Mucosa of stomach (tissue), 1 donor: ENCODE results near the gene MOV10L1.

ENCODE experiments used
- H3K27me3 ChIP-seq: one replicate; pipeline ENCODE4 v1.7.0; 2013; ENCODE audit warnings: mild to moderate bottlenecking, low read length; ENCODE audit not compliant: control insufficient read depth, insufficient read depth
- H3K36me3 ChIP-seq: one replicate; pipeline ENCODE4 v1.7.0; 2013; ENCODE audit warnings: low read length; ENCODE audit not compliant: control insufficient read depth, insufficient read depth
- H3K4me1 ChIP-seq: one replicate; pipeline ENCODE4 v1.7.0; 2013; ENCODE audit warnings: mild to moderate bottlenecking, low read length; ENCODE audit not compliant: control insufficient read depth, insufficient read depth
- H3K4me3 ChIP-seq: one replicate; pipeline ENCODE4 v1.7.0; 2013; ENCODE audit warnings: low read length
- H3K9ac ChIP-seq: one replicate; pipeline ENCODE4 v1.7.0; 2013; ENCODE audit warnings: mild to moderate bottlenecking, low read length, moderate library complexity
- H3K9me3 ChIP-seq: one replicate; pipeline ENCODE4 v1.7.0; 2013; ENCODE audit warnings: mild to moderate bottlenecking, low read length, moderate library complexity; ENCODE audit not compliant: control insufficient read depth
- donor health status: Pancreatic carcinoma.

The MOV10L1 gene

DNA sequence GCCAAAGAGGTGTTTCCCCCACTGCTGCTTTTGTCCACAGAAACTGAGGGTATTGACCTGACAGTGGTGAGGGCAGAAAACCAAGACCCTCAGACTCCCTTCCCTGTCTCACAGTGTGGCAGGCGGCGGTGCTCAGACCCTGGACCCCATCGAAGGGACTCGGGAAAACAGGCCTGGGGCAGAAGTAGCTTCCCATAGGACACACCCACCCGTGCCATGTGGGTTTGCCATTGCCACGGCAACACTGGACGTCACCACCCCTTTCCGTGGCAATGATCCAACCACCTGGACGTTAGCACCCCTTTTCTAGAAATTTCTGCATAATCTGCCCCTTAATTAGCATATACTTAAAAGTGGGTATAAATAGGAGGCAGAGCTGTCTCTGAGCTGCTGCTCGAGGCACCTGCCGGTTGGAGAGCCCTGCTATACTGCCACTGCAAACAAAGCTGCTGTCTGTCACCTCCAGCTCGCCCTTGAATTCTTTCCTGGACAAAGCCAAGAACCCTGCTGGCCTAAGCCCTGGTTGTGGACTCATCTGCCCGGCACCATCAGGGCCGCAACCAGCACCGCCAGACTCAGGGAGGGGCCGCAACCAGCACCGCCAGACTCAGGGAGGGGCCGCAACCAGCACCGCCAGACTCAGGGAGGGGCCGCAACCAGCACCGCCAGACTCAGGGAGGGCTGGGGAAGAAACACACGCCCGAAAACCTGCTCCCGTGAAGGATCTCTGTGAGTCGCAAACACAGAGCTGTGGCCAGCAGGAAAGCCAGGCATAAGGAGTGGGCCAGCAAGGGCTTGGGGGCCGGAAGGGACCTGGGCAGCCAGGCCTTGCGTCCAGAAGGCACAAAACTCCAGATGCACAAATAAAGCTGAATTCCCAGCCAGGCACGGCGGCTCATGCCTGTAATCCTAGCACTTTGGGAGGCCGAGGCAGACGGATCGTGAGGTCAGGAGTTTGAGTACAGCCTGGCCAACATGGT is 15.0 kb upstream of the MOV10L1 start:
- Histone ChIP-seq H3K9ac (no peak overlapping the region), H3K9me3 (no peaks in the 10 kb centered on the region), H3K36me3 (no peaks in the 10 kb centered on the region), H3K4me1 (peaks cover 12% of the 10 kb centered on the region), H3K27me3 (peaks cover 4% of the 10 kb centered on the region), H3K4me3 (no peak overlapping the region)

DNA sequence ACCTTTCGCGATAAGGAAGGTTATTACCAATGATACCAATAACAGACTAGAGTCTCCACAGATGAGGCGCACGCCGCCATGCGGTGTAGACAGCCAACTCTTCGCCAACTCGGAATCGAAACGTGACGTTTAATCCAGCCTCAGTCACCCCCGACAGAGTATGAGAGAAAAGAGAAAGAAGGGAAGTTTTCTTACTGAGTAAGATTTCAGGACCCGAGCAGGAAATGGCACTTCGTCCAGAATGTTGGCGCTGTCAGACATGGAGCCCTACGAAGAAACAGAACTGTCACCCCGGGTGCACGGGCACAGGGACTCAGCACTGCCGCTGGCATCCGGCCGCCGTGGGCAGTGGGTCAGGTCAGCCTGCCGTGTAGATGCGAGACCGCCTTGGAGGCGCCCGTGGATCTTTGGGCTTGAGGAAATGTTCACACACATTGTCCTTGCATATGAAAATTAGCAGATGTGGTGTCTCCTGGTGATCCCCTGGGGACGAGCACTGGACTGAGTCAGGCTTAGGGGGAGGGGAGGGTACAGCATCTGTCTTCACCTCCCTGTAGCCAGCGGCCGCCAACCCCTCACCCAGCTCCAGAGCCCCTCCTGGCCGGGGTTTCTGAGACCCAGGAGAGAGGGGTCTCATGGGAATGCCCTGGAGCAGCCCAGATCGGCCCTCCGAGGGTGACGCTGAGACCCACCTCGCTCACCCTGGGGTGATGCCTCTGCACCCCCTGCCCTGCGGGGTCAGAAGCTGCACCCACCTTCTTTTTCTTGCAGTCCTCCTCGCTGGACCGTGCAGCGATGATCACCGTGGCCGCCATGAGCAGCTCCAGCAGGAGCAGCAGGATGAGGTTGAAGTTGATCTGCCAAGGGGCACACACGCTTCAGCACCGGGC is 12.9 kb upstream of the MOV10L1 start:
- no peaks in the 10 kb centered on the region for H3K36me3 ChIP-seq
- H3K9me3 ChIP-seq: no peaks in the 10 kb centered on the region
- H3K4me1 ChIP-seq: peaks cover 12% of the 10 kb centered on the region
- H3K4me3 ChIP-seq: no peak overlapping the region
- H3K27me3 ChIP-seq: peaks cover 4% of the 10 kb centered on the region
- no peak overlapping the region for H3K9ac ChIP-seq

DNA sequence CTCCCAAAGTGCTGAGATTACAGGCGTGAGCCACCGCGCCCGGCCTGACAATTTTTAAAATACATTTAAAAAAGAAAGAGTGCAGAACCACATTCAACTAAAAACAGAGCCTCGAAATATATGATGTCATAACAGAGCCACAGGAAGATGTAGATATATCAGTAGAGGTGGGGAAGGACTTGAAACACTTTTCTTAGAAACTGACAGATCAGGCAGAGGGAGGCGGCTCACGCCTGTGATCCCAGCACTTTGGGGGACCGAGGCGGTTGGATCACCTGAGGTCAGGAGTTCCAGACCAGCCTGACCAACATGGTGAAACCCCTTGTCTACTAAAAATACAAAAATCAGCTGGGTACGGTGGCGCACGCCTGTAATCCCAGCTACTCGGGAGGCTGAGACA is 11.6 kb upstream of the MOV10L1 start:
- Histone ChIP-seq H3K27me3 (peaks cover 9% of the 10 kb centered on the region), H3K4me1 (peaks cover 16% of the 10 kb centered on the region), H3K9me3 (no peaks in the 10 kb centered on the region), H3K36me3 (no peaks in the 10 kb centered on the region), H3K9ac (no peak overlapping the region), H3K4me3 (no peak overlapping the region)

DNA sequence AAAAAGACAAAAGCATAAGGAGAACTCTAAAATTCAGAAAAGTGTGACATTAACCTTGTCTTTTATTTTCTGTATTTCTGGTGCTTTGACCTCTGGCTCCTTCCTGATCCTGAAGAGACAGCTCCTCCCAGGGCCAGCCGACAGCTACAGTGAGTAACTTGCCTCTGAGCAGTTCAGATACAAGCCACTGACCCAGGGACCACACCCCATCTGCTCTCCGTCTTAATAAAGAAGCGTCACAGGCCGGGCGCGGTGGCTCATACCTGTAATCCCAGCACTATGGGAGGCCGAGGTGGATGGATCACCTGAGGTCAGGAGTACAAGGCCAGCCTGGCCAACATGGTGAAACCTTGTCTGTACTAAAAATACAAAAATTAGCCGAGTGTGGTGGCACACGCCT is 11.0 kb upstream of the MOV10L1 start:
- Histone ChIP-seq H3K27me3 (peaks cover 14% of the 10 kb centered on the region), H3K9me3 (no peaks in the 10 kb centered on the region), H3K4me3 (no peak overlapping the region), H3K4me1 (peaks cover 20% of the 10 kb centered on the region), H3K36me3 (no peaks in the 10 kb centered on the region), H3K9ac (no peak overlapping the region)

DNA sequence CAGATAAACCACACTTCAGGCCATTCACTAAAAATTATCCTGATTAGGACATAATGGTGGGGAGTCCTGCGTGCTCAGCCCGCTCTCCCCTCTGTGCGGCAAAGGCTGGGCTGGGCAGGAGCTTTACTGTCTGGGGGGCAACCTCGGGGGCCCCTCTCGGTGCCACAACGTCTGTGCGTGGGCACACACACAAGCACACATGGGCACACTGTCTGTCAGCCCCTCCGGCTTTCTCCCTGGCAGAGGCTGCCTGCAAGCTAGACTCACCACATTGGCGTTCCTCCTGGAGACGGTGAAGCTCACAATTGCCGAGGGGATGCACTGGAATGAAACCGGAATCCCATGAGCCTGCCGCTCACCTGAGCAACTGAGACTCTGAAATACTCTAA is 9.7 kb upstream of the MOV10L1 start:
- no peak overlapping the region for H3K4me3 ChIP-seq
- no peak overlapping the region for H3K9ac ChIP-seq
- peaks cover 23% of the 10 kb centered on the region for H3K27me3 ChIP-seq
- H3K36me3 ChIP-seq: no peaks in the 10 kb centered on the region
- H3K4me1 ChIP-seq: peaks cover 10% of the 10 kb centered on the region
- no peaks in the 10 kb centered on the region for H3K9me3 ChIP-seq

DNA sequence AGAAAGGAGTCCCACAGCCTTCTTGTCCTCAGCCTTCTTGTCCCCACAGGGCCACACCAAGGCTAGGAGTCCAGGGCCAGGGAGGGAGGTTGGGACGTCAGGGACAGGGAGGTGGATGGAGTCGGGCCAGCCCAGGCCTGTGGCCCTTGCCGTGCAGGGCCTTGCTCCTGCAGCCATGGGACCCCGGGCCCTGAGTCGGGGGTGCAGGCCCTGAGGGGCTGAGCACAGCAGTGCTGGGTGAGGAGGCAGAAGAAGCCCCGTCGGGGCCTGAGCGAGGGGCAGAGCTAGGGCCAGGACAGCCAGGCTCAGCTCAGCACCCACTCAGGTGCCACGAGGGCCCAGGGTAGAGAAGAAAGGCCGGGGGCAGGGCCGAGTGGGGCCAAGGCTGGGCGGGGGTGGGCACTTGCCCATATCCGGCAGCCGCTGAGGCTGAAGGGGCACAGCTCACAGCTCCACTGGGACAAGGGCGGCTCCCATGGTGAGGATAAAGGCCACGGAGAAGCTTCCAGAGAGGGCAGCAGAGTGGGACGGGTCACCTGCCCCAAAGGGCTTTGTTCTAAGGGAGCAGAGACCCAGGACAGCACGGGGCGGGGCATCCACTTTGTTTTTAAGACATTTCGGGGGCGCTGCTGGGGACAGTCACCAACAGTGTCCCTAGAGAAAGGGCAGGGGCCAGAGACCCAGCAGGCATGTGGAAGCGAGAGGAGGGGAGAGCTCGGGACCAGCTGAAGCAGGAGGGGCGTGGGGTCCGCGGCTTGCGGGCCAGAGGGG is 8.2 kb upstream of the MOV10L1 start:
- H3K27me3 ChIP-seq: peaks cover 24% of the 10 kb centered on the region
- peaks cover 8% of the 10 kb centered on the region for H3K4me1 ChIP-seq
- no peak overlapping the region for H3K4me3 ChIP-seq
- H3K36me3 ChIP-seq: no peaks in the 10 kb centered on the region
- no peak overlapping the region for H3K9ac ChIP-seq
- no peaks in the 10 kb centered on the region for H3K9me3 ChIP-seq

DNA sequence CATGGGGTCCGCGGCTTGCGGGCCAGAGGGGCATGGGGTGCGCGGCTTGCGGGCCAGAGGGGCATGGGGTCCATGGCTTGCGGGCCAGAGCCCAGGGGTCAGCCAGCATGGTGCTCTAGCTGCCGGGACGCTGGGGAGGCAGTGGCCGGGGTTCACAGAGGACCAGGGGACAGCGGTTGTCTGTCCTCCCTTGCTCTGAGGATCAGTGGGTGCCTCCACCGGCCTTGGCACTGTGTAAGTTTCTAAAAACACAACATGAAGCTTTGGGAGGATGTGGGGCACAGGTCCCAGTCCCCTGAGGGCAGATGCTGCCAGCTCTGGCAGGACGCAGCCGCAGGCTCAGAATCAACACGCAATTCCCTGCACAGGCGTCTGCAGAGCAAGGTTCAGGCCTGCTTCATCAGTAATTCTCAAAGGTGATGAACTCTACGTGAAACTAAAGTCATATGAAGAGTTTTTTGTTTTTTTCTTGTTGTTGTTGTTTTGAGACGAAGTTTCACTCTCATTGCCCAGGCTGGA is 7.5 kb upstream of the MOV10L1 start:
- Histone ChIP-seq H3K9me3 (no peaks in the 10 kb centered on the region), H3K4me3 (no peak overlapping the region), H3K4me1 (peaks cover 8% of the 10 kb centered on the region), H3K9ac (no peak overlapping the region), H3K36me3 (no peaks in the 10 kb centered on the region), H3K27me3 (peaks cover 26% of the 10 kb centered on the region)

DNA sequence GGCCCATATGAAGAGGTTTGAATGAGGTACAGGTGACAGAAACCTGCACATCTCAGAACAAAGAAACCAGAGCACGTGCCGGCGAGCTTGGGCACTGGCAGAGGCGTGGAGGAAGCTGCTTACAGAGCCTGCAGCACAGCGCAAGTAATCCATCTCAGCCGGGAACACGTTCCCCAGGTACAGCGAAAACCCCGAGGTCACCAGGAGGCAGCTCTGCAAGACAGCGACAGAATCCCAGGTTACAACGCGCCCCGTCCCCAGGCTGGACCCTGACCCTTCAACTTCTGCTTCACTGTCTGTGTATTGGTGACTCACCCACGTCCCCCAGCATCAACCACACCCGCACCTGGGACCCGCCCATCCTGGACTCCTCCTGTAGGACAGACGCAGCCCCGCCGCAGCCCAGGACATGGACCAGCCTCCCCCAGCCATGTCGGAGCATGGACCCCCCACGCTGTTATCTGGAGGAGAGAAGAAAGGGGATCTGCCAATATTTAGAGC is 6.8 kb upstream of the MOV10L1 start:
- no peaks in the 10 kb centered on the region for H3K9me3 ChIP-seq
- H3K27me3 ChIP-seq: peaks cover 33% of the 10 kb centered on the region
- H3K4me3 ChIP-seq: no peak overlapping the region

DNA sequence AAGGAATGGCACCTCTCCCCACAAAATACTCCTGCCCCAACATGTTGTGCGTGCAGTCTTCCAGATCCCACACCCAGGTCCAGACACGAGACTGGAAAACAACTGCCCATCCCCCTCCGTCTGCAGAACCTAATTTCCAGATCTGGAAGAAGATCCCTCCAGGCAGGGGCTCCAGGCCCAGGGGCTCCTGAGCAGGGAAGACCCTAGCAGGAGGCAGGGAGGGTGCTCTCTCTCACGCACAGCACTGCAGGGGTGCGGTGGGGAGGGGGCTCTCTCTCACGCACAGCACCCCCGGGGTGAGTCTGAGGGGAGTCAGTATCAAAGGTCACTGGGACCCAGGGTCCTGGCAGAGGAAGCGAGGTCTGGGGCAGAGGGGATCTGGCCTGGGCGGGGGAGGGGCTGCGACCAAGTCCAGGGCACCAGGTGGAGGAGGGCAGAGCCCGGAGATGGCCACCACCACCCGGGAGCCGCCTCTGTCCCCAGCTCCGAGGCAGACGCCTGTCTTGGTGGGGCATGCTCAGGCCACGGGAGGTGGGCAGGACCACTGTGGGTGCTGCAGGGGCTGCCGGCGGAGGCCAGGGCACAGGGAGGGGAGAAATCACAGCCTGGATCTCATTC is 6.2 kb upstream of the MOV10L1 start:
- Histone ChIP-seq H3K4me3 (no peak overlapping the region), H3K36me3 (no peaks in the 10 kb centered on the region), H3K27me3 (peaks cover 35% of the 10 kb centered on the region), H3K9me3 (no peaks in the 10 kb centered on the region), H3K4me1 (peaks cover 8% of the 10 kb centered on the region), H3K9ac (no peak overlapping the region)

More for the DNA sequence above, 6.8 kb upstream of the MOV10L1 start:
- no peaks in the 10 kb centered on the region for H3K36me3 ChIP-seq
- H3K9ac ChIP-seq: no peak overlapping the region
- H3K4me1 ChIP-seq: peaks cover 8% of the 10 kb centered on the region

DNA sequence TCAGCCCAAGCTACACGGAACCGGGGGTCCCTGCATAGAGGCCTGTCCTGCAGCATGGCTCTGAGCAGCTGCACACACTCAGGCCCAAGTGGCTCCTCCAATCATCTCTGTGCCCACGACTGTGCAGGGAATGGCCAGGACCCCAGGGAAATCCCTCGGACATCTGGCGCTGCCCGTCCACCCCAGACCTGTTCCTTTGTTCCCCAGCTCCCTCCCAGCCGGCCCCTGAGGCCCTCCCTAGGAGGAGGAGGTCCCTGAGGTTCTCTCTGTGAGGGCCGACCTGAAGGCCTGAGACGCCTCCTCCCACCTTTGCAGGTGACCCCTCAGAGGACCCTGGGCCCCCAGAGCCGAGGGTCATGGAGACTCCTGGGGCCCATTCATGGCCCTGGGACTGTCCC is 5.7 kb upstream of the MOV10L1 start:
- no peak overlapping the region for H3K9ac ChIP-seq
- peaks cover 35% of the 10 kb centered on the region for H3K27me3 ChIP-seq

DNA sequence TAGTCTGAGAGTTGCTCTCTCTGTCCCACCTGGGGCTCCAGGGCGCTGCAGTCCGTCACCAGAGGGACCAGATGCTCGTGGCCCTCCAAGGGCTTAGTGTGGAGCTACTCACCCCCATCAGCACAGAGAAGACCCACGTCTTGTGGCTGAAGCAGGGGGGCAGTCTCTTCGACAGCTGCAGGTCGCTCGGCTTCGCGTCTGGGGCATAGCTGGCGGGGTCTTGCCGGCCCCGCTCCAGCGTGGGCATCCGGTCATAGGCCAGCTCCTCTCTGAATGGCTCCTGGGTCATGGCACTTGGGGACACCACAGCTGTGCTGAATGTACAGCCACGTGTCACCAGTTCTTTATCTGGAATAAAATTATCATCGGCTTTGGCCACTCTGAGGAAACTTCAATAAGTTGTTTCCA is 5.2 kb upstream of the MOV10L1 start:
- H3K9ac ChIP-seq: no peak overlapping the region

More for the DNA sequence above, 5.7 kb upstream of the MOV10L1 start:
- Histone ChIP-seq H3K36me3 (no peaks in the 10 kb centered on the region), H3K4me1 (peaks cover 8% of the 10 kb centered on the region), H3K9me3 (no peaks in the 10 kb centered on the region), H3K4me3 (no peak overlapping the region)

More for the DNA sequence above, 5.2 kb upstream of the MOV10L1 start:
- H3K4me1 ChIP-seq: peaks cover 8% of the 10 kb centered on the region
- no peaks in the 10 kb centered on the region for H3K36me3 ChIP-seq
- peaks cover 33% of the 10 kb centered on the region for H3K27me3 ChIP-seq
- no peaks in the 10 kb centered on the region for H3K9me3 ChIP-seq
- H3K4me3 ChIP-seq: no peak overlapping the region
